NCI-H2107 treated with DMSO at 0.1 percent for 48 hours (cell line): ENCODE results near the gene RAD52.

Experiments used
- DNase-seq: peaks from one replicate; lab custom pipeline; 2025; ENCODE audit not compliant: unreplicated experiment; lab: John Stamatoyannopoulos, UW

RAD52 gene

DNA sequence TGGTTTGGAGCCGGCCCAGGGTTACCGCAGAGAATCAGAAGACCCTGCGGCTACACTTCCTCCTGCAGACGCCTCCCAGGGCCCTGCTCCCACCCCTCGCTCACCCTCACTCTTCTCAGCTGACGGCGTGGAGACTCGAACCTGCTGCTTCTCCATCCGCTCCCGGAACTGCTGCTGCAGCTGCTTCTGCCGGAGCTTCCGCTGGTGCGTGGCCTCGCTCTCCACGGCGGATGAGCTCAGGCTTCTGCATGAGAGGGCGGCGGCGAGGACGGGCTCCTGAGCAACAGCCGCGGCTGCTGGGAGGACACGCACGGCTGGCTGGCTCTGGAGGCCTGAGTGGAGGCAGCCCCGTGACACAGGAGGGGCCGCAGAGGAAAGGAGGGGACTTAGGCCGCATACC, 33.3 kb downstream of the RAD52 start:
- DNase-seq = no peak

DNA sequence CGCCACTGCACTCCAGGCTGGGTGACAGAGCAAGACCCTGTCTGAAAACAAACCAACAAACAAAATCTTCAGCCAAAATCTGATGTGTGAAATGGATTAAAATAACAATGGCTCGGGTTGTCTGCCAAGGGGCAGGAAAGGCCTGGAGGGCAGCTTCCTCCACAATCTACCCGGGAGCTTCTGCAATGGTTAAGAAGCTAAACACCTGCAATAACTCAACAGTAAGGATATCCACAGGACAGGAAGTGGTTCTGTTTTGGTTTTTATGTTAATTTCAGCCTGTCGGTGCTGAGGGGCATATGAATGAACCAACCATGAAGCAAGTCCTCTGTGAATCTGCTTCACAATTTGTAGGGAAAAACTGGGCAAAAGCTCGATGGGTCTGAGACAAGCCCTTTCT, 34.4 kb downstream of the RAD52 start:
- no peak for DNase-seq

DNA sequence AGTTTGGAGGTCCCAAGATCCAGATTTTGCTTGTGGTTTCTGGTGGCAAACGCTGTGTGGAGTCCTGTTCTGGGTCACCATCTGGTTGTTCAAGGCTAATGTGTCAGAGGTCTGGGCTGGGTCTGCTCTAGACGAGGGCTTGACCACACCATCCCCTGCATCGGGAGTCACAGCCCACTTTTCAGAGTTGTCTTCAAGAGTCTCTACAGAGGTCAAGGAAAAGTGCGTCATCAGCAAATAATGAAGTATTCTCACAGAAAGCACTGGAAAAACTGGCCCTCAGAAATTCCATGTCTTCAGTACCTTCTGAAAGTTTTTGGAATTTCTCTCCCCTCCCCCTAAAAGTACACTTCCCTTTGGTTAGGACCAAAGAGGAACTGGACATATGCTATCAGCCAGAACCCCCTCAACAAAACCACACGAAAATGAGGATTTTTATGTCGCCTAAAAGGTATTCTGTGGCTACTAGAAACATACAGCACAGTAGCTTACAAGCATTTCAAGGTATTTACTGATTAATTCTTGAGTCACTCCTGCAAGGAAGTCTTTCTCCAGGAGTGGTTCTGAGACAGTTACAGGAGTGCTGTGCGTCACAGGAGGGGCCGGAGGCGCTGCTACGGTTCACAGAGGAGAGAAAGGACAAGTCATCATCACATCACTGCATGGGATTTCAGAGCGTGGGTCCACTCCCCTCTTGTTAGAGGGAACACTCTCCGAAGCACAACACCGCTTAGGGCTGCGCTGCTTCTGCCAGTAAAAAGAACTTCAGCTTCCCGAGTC, 35.4 kb downstream of the RAD52 start:
- no peak for DNase-seq

DNA sequence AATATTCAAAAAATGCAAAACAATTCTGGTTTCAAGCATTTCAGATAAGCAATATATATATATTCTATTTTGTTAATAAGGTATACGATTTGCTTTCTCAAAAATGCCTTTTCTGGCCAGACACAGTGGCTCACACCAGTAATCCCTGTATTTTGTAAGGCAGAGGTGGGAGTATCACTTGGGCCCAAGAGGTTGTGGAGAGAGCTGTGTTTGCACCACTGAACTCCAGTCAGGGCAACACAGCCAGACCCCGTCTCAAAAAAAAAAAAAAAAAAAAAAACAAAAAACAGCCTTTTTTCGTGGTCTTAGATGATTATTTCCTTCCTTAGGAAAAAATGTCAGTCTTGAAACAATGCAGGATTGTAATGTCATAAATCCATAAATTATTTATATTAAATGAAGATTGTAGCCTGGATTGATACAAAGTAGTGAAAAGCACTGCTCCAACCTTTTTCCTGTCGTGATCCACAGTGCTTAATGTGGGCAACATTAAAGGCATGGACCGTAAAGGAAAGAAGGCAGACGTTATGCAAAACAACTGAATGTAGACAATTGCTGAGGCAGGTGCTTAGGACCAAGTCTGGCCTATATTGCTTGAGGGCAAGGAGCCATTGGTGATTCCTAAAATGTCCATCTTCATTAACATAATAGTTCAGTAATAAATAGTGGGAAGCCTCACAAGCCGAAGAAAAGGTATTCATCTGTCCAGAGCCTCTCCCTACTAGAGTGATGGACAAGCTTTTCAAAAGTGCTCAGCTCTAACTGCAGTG, 36.8 kb downstream of the RAD52 start:
- DNase-seq = no peak

DNA sequence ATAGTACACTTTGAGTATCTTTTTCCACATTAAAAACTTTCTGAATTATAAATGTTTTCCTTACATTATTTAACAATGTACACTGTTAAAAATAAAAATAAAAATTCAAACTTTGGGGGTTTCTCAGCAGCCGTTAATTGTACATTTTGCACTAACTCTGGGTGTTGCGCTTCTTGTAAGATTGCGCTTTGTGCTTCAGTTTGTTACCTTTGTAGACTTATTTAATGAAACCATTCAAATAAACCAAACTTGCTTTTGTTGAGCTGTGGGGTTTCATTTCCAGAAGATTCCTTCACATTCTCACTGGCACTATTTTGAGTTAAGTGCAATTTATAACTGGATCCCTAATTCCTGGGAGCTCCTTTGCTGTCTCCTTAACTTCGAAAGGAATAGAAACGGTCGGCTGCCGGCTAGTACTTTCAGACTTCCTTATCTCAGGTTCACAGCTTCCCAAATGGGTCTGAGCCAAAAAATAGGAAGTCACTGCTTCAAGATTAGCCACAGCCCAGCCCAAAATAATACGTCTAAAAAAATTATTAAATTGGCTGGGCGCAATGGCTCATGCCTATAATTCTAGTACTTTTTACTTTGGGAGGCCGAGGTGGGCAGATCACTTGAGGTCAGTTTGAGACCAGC, 38.2 kb downstream of the RAD52 start:
- no peak for DNase-seq

DNA sequence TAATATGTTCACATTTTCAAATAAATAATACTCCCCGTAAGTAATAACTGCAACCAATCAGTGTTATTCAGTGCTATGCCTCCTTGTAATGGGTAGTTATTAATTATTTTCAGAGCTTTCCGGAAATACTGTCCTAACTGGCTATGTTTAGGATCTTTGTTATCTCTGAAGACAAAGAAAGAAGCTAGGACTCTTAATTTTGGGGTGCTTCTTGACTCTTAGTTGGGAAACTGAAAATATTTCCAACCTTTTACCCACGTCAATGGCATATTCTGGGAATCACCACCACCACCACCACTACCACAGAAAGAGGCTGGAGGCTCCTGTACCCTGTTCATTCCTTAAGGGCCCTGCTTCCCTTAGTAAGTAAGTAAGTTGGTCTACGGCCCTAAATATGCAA, 39.1 kb downstream of the RAD52 start:
- no peak for DNase-seq

DNA sequence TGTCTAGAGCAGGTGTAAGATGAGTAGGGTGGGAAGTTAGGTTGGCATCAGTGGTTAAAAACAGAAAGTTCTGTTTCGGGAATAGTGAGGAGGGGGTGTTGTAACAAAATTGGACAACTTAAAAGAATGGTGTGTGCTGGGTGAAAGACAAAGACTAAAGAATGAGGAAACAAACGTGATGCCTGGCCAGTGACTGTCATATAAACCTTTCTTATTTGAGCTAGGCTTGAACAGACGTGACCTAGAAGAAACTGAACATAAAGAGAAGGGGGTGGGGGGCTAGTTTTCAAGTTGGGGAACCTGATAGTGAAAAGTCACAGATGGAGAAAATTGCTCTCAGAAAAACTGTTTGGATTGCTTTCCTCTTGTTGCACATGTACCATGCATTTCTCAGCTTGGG, 39.6 kb downstream of the RAD52 start:
- no peak for DNase-seq

DNA sequence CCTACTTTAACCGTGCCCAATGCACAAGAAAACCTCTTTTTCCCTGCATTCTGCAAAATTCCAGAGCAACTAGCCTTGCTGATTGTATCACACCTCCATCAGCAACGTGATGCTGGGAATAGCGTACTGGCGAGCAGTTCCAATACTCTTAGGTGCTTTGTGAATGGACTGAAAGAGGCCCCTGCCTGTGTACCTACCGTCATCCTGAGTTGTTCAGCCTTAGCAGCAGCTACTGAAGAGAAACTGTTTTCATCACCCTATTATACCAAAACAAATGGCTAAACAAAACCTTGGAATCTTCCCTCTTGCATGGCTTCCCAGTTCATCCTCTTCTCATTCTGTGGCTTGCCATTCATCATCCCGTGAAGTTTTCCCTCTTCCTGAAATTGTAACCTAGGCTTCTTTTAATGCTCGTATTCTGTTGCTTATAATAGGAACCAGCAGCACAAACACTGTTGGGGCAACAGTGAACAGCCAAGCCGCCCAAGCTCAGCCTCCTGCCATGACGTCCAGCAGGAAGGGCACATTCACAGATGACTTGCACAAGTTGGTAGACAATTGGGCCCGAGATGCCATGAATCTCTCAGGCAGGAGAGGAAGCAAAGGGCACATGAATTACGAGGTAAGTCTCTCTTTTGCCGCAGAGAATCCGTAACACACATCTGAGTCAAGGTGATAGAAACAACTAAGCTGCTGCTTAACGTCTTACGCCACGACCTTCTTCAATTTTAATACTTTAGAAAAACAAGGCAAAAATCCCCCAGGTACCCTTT, 41.9 kb downstream of the RAD52 start:
- no peak for DNase-seq

DNA sequence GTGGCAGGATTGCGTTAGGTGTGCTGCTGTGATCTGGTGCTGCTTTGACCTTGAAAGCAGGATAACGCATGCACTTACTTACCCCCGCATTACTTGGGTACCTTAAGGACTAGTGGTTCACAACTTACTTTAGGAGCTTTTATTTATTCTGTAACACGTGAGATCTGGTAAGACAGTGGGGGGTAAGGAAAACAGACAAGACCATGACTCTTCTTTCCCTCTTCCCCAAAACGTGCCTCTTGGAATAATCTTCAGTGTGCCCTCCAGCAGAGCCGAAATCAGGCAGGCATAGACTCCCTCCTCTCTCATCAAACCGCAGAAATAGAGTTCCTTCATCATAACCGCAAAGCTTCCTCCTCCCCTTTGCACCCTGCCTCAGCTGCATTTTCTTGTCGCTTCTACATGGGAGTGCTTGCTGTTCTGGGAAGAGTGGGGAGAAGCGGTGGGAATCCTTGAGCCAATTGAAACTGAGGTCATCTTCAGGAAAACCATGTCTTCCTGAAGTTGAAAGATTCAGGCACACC, 43.4 kb downstream of the RAD52 start:
- DNase-seq = no peak

DNA sequence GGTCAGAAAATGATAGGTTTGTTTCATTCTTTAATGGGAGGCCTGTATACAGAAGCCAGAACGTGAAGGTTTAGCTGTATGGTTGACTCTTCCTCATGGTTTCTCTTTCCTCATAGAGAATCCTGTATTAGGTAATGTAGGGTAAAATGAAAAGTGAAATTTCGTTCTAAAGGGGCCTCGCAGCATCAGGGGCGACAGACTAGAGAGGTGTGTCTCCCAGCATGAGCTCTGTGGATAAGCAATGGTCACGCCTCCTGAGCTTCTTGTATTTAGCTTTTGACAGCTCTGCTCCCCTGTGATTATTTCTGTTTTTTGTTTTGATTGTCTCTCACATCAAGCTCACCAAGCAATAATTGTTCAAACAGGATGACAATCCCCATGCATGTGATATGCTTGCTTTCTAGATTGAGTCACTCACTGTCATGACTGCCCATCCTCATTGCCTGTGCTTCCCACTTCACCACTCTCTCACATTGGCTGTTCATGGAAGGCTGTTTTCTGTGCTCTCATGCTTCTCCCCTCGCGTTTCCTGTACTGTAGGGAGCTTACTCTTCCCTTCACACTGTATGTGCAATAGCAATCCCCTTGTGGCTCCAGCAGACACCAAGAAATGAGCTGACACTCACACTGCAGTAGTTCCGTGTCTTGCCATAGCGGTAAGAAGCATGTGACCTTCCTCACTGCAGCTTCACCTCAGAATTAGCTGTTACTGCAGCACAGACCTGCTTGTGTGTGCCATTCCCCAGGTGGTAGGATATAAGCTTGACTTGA, 44.0 kb downstream of the RAD52 start:
- no peak for DNase-seq

DNA sequence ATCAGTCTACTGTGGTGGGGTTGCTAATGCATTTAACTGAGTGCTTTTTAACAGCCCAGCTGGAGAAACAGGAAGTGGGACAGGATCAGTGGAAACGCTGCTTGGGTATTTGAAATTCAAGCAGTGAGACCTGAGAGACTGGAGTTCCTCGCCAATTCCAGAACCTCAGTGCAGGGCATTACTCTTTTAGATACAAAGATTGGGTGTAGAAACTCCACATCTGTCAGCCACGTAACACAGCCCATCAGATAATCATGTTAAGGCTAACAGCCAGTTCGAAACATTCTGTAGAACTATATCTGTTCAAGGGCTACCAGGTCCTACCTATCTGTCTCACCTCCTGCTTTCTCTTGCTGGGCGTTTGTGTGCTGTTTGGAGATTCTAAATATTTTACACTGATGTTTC, 45.5 kb downstream of the RAD52 start:
- no peak for DNase-seq

DNA sequence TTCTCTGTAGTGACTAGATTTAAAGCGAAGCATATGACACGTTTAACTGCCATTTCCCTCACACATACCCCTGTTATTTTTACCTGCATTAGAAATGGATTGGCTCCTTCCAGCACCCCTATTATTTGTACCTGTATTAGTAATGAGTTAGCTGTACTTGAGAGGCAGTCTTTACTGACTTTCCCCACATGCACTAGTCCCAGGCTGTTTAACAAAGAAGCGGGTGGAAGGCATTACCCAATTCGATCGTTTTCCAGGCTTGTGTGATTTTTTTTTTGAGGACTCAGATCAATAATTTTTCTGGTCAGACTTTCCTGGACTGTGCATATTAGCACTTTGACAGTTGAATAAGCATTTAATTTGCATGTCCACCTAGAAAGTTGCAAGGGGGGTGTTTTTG, 46.4 kb downstream of the RAD52 start:
- no peak for DNase-seq

DNA sequence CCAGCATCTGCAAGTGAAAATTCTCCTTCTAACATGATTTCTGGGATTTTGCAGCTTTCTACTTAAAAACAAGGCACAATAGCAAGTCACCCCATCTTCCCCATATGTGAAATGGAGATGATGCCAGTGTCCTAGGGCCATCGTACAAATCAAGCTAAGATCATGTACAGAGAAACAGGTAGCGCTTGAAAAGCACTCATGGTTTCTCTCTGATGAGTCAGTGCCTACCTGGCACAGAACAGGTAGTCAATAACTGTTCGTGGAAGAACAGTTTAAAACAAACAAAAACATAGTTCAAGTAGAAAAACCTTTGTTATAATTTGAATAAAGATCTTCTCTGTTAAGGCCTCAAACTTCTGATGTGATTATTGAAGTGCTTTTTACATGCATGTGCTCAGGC, 46.9 kb downstream of the RAD52 start:
- no peak for DNase-seq

DNA sequence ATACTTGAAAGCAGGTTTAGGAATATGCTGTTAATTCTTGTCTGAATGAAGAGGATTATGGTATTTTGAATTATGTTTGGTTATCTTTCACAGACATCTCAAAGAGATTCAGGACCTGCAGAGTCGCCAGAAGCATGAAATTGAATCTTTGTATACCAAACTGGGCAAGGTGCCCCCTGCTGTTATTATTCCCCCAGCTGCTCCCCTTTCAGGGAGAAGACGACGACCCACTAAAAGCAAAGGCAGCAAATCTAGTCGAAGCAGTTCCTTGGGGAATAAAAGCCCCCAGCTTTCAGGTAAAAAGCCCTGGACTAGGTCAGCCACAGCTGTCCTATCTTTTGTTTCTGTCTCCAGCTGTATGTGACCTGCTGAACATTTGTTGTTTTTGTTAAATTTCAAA, 52.1 kb downstream of the RAD52 start:
- DNase-seq = no peak

DNA sequence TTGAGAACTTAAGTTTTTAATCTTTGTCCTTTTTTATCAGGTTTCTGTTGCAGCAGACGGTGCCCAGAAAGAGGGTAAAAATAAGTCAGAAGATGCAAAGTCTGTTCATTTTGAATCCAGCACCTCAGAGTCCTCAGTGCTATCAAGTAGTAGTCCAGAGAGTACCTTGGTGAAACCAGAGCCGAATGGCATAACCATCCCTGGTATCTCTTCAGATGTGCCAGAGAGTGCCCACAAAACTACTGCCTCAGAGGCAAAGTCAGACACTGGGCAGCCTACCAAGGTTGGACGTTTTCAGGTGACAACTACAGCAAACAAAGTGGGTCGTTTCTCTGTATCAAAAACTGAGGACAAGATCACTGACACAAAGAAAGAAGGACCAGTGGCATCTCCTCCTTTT, 53.5 kb downstream of the RAD52 start:
- no peak for DNase-seq

DNA sequence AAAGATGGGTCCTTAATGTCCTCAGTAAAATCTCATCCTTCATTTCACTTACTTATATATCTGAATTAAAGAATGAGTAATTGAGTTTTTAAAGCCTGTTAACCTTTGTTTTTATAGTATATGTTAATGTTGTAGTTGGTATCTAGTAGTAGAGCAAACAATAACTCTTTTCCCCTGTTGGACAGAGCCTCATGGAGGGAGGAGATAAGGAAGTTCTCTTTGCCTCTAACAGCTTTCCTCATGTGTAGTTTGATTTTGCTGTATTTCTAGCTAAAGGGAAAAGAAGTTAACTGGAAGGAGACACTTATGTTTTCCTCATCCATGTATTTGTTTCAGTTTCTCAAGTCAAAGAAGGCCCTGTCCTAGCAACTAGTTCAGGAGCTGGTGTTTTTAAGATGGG, 55.3 kb downstream of the RAD52 start:
- no peak for DNase-seq

DNA sequence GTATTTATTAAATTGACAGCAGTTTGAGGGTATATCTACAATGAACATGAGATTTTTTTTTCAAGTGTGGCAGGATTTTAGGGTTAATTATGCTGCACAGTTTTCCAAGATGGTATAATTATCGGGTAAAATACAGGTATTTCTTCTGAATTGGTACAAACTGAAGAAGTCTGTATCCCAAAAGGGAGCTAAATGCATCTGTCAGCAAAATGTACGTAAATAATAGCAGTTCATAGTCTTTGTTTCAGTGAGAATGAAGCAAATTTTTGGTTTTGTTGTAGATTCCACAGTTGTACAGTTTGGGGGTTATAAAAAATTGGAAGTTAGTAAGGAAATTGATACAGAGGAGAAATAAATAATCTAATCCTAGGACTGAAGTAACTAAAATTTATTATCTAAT, 63.3 kb downstream of the RAD52 start:
- DNase-seq = no peak

DNA sequence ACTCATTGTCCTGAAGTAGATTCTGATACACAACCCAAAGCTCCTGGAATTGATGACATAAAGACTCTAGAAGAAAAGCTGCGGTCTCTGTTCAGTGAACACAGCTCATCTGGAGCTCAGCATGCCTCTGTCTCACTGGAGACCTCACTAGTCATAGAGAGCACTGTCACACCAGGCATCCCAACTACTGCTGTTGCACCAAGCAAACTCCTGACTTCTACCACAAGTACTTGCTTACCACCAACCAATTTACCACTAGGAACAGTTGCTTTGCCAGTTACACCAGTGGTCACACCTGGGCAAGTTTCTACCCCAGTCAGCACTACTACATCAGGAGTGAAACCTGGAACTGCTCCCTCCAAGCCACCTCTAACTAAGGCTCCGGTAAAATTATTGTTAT, 63.8 kb downstream of the RAD52 start:
- no peak for DNase-seq

DNA sequence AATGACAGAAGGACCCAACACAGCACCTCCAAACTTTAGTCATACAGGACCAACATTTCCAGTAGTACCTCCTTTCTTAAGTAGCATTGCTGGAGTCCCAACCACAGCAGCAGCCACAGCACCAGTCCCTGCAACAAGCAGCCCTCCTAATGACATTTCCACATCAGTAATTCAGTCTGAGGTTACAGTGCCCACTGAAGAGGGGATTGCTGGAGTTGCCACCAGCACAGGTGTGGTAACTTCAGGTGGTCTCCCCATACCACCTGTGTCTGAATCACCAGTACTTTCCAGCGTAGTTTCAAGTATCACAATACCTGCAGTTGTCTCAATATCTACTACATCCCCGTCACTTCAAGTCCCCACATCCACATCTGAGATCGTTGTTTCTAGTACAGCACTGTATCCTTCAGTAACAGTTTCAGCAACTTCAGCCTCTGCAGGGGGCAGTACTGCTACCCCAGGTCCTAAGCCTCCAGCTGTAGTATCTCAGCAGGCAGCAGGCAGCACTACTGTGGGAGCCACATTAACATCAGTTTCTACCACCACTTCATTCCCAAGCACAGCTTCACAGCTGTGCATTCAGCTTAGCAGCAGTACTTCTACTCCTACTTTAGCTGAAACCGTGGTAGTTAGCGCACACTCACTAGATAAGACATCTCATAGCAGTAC, 64.6 kb downstream of the RAD52 start:
- no peak for DNase-seq

DNA sequence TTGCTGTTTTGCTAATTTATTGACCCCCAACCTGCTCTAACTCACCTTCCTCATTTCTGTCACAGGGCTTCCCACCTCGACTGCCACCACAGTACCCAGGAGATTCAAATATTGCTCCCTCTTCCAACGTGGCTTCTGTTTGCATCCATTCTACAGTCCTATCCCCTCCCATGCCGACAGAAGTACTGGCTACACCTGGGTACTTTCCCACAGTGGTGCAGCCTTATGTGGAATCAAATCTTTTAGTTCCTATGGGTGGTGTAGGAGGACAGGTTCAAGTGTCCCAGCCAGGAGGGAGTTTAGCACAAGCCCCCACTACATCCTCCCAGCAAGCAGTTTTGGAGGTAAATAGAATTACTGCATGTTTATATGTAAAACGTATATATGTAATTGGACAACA, 68.8 kb downstream of the RAD52 start:
- no peak for DNase-seq
